CD4-positive, alpha-beta memory T cell (primary cell): ENCODE results near the gene MTPN. TPM values are rescaled to one million over a fixed set of nuclear protein-coding genes. Genes with fewer than 3 reads are reported as not detected.
A peak's percentile ranks its signal among the peaks of the same experiment; 100 is the strongest.

Experiments used
- CTCF ChIA-PET: fragments of 350-600 bp; sonication (Branson Sonifier 250); formaldehyde crosslinking; loops from one replicate; lab custom pipeline; 2021; ENCODE audit warnings: inconsistent platforms; ENCODE audit not compliant: partially characterized antibody; lab: Charles Lee
- POLR2A ChIA-PET: fragments of 350-600 bp; sonication (Branson Sonifier 250); formaldehyde crosslinking; loops from one replicate; lab custom pipeline; 2021; ENCODE audit not compliant: partially characterized antibody; lab: Charles Lee
- DNase-seq, 5 donors: peaks; one replicate each; pipeline versions ENCODE4 v3.0.0 to v3.0.0-alpha.2; 2020 to 2022; ENCODE audit warnings: mixed read lengths in 1 of 5
- H3K27ac ChIP-seq: one replicate; pipeline ENCODE4 v1.7.0; 2013; ENCODE audit warnings: low read depth, low read length
- H3K27me3 ChIP-seq: 2 replicates; pipeline ENCODE4 v1.7.0; 2013; ENCODE audit warnings: mild to moderate bottlenecking, low read length, moderate library complexity; ENCODE audit not compliant: insufficient read depth
- H3K36me3 ChIP-seq: 2 replicates; pipeline ENCODE4 v1.7.0; 2013; ENCODE audit warnings: mild to moderate bottlenecking, low read length, moderate library complexity; ENCODE audit not compliant: insufficient read depth
- H3K4me1 ChIP-seq: 2 replicates; pipeline ENCODE4 v1.7.0; 2013; ENCODE audit warnings: mild to moderate bottlenecking, low read length, moderate library complexity; ENCODE audit not compliant: insufficient read depth
- H3K4me3 ChIP-seq, 2 donors: one replicate each; pipeline ENCODE4 v1.7.0; 2013; ENCODE audit warnings: low read length in 2 of 2, mild to moderate bottlenecking in 1 of 2
- H3K9me3 ChIP-seq, 2 donors: one replicate each; pipeline ENCODE4 v1.7.0; 2013; ENCODE audit warnings: low read length in 2 of 2, control low read depth in 1 of 2; ENCODE audit not compliant: control insufficient read depth in 1 of 2
- H3K27ac Mint-ChIP-seq, 7 donors: one replicate each; pipeline ENCODE4 v1.8.0; 2020 to 2021; ENCODE audit warnings: mixed read lengths in 7 of 7, mild to moderate bottlenecking in 6 of 7, inconsistent platforms in 3 of 7, moderate library complexity in 3 of 7
- H3K27me3 Mint-ChIP-seq, 2 donors: one replicate each; pipeline ENCODE4 v1.8.0; 2020 to 2021; ENCODE audit warnings: mixed read lengths in 2 of 2
- H3K36me3 Mint-ChIP-seq, 2 donors: one replicate each; pipeline ENCODE4 v1.8.0; 2020 to 2021; ENCODE audit warnings: mixed read lengths in 2 of 2, inconsistent platforms in 1 of 2, mild to moderate bottlenecking in 1 of 2
- H3K4me1 Mint-ChIP-seq, 4 donors: one replicate each; pipeline ENCODE4 v1.8.0; 2020 to 2021; ENCODE audit warnings: mixed read lengths in 4 of 4, mild to moderate bottlenecking in 1 of 4
- H3K4me3 Mint-ChIP-seq, 8 donors: one replicate each; pipeline ENCODE4 v1.8.0; 2020 to 2021; ENCODE audit warnings: mixed read lengths in 8 of 8, mild to moderate bottlenecking in 7 of 8, moderate library complexity in 6 of 8, inconsistent platforms in 3 of 8
- H3K9me3 Mint-ChIP-seq, 8 donors: one replicate each; pipeline ENCODE4 v1.8.0; 2020 to 2021; ENCODE audit warnings: mixed read lengths in 8 of 8, mild to moderate bottlenecking in 5 of 8, inconsistent platforms in 3 of 8, moderate library complexity in 1 of 8
- intact Hi-C: fragments of 100-400 bp; cut with micrococcal nuclease; formaldehyde crosslinking; loops from one replicate; pipeline ENCODE4 v1.15.1; 2023
- polyA plus RNA-seq, 2 donors: library from polyadenylated mRNA; unstranded; fragments of 300-500 nt; fragmentation: Illumina TruSeq; gene quantifications; one replicate each; pipeline ENCODE4 v1.2.3, GENCODE V29; 2021
- total RNA-seq, 2 experiments: library from RNA; stranded (reverse); gene quantifications; one replicate each; pipeline ENCODE4 v1.2.3, GENCODE V29; 2021

Gene MTPN
- total and polyA plus RNA-seq, 4 experiments from 2014 or later, result 63.6 to 105 (median 83.8) TPM

DNA sequence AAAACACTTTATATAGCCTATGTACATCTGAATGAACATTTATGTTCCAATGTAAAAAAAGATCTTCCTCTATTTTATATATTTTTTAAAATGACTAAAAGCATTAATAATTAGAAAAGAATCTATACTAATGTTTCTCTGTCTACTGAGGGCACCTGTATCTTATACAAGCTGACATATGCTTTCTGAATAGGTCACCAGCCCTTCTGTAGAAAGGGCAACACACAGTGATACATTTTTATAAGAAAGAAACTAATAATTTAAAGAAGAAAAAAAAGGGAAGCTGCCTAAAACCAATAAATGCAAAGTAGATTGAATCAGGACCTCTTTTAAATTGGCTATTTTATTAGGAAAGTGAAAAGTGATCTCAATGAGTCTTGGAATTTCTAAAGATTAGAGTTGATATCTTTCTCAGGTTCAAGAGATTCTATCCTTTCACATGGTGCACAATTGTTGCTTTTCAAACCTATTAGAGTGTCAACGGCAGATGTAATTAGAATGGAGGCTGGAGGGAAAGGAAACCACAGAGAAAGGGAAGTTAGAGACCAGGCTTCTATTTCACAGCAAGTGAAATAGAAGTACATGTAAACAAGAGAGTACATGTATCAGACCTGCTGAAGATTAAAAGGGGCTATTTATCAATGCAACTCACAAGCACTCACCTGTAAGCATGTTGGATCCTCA, 6.3 kb downstream of the MTPN start:
- H3K9me3 Mint-ChIP-seq, result no peaks in the 10 kb centered on the region
- DNase-seq, result no peak
- H3K27me3 Mint-ChIP-seq, result no peaks in the 10 kb centered on the region
- Histone ChIP-seq H3K27ac (no peak overlapping the region), H3K4me3 (no peak overlapping the region), H3K4me1 (peaks cover 81% of the 10 kb centered on the region), H3K27me3 (no peaks in the 10 kb centered on the region), H3K36me3 (peaks cover 18% of the 10 kb centered on the region), H3K9me3 (no peaks in the 10 kb centered on the region)
- peaks cover 43 to 46% of the 10 kb centered on the region in 2 donors for H3K36me3 Mint-ChIP-seq
- intact Hi-C loops, result no loop called here
- peak overlapping the region in 1 of 7 donors; percentile 38 for H3K27ac Mint-ChIP-seq
- peak overlapping the region in 6 of 8 donors; percentile 5 to 62 (median 53) for H3K4me3 Mint-ChIP-seq
- peaks cover 54 to 88% (median 73%) of the 10 kb centered on the region in 4 donors for H3K4me1 Mint-ChIP-seq
- CTCF ChIA-PET, result interaction anchor here (1.2 kb wide), 1 partner anchor 39 kb away, joined by 3 read pairs; no protein-coding TSS in a partner anchor
- POLR2A ChIA-PET, result interaction anchor here (0.6 kb wide), 1 partner anchor 527 kb away, joined by 3 read pairs; no protein-coding TSS in a partner anchor

DNA sequence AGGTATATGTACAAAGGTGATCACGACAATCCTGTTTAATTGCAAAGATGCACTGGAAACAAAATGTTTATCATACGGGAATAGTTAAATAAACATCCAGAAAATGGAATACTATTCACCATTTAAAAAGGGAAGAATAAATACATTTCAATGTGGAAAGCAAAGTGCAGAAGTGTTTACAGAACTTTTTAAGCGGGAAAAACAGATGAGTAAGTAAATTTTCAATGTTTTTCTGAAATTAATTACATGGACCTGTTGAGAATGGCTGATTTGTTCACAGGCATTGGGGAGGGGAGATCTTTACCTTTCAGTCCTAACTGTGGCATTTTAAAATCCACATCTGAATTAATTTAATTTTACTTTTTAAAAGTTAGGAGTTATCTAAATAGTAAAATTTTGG, 7.1 kb downstream of the MTPN start:
- peaks cover 40 to 51% of the 10 kb centered on the region in 2 donors for H3K36me3 Mint-ChIP-seq
- ChIA-PET CTCF (interaction anchor here (1.2 kb wide), 1 partner anchor 40 kb away, joined by 3 read pairs; no protein-coding TSS in a partner anchor), POLR2A (no interaction called here)
- peaks cover 18% of the 10 kb centered on the region for H3K36me3 ChIP-seq
- no peak overlapping the region for H3K4me3 ChIP-seq
- H3K27me3 Mint-ChIP-seq, result no peaks in the 10 kb centered on the region
- H3K4me1 ChIP-seq, result peaks cover 81% of the 10 kb centered on the region
- no peaks in the 10 kb centered on the region for H3K9me3 Mint-ChIP-seq
- H3K27ac ChIP-seq, result no peak overlapping the region
- DNase-seq, result no peak
- H3K4me3 Mint-ChIP-seq, result no peak overlapping the region
- no peaks in the 10 kb centered on the region for H3K9me3 ChIP-seq
- intact Hi-C loops, result no loop called here
- no peak overlapping the region for H3K27ac Mint-ChIP-seq
- no peaks in the 10 kb centered on the region for H3K27me3 ChIP-seq
- peaks cover 53 to 88% (median 73%) of the 10 kb centered on the region in 4 donors for H3K4me1 Mint-ChIP-seq

DNA sequence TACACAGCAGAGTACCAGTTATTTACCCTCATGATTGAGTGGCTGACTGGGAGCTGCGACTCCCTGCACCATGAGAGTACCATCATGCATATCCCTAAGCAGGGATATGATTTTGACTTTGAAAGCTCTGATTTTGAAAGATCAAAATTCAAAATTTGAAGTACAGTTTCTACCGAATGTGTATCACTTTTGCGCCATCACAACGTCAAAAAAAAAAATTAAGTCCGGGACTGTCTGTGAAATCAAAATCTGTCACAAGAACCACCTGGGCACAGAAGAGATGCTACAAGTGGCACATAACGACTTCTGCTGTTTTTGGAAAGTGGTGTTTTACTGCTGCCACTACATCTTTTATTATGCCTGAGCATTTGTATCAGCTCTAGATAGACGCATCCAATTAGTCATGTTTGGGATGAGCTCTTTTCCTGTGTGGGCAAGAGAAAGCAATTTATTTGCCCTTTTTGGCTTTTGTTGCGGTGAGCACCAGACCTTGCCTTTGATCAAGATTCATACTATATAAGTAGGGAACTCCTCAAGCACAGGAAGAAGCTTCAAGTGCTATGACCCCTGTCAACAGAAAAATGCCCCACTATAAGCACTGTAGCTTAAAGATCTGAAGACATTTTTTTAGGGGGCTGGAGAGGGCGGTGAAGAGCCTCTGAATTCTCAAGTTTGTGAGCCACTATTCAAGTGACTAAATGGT, 10.7 kb downstream of the MTPN start:
- Histone ChIP-seq H3K27me3 (no peaks in the 10 kb centered on the region), H3K9me3 (no peaks in the 10 kb centered on the region), H3K36me3 (peaks cover 11% of the 10 kb centered on the region), H3K4me3 (no peak overlapping the region), H3K4me1 (peaks cover 77% of the 10 kb centered on the region), H3K27ac (no peak overlapping the region)
- Mint-ChIP-seq H3K27me3 (no peaks in the 10 kb centered on the region), H3K4me1 (peaks cover 56 to 87% (median 71%) of the 10 kb centered on the region in 4 donors), H3K27ac (no peak overlapping the region), H3K4me3 (peak overlapping the region in 7 of 8 donors; percentile 4 to 68 (median 30)), H3K9me3 (no peaks in the 10 kb centered on the region), H3K36me3 (peaks cover 29 to 36% of the 10 kb centered on the region in 2 donors)
- POLR2A ChIA-PET, result interaction anchor here (0.7 to 1.3 kb wide), 4 partner anchors 10 to 46 kb away, joined by 3 read pairs; partner anchors contain the start of gene MTPN
- DNase-seq, result peak in 1 of 5 donors; percentile 29
- CTCF ChIA-PET, result interaction anchor here (0.9 to 1.3 kb wide), 5 partner anchors 9 to 42 kb away, joined by 3 to 4 read pairs (median 3); no protein-coding TSS in a partner anchor
- intact Hi-C loops, result loop anchor here (2.0 kb wide), 1 partner anchor 16 kb away; no protein-coding TSS in a partner anchor

DNA sequence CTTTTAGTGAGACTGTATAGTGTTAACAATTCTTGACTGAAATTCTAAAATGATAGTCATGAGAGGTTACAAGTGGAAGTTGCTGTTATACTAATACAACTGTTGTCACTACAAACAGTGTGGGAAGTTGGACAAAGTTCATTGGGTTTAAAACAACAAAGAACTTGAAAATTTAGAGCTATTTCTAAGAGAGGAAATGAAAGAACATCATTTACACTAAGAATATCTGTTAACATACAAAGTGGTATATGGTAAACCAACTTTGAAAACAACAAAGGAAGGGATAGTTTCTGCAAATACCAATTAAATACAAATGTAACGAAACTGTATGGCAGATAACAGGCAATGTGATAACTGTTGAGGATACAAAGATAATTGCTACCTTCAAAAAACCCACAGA, 11.6 kb downstream of the MTPN start:
- no peak for DNase-seq
- Mint-ChIP-seq H3K36me3 (peaks cover 25 to 32% of the 10 kb centered on the region in 2 donors), H3K4me1 (peaks cover 52 to 87% (median 71%) of the 10 kb centered on the region in 4 donors), H3K9me3 (no peaks in the 10 kb centered on the region), H3K4me3 (peak overlapping the region in 4 of 8 donors; percentile 9 to 68 (median 39)), H3K27me3 (no peaks in the 10 kb centered on the region), H3K27ac (peak overlapping the region in 1 of 7 donors; percentile 46)
- Histone ChIP-seq H3K27ac (no peak overlapping the region), H3K36me3 (peaks cover 6% of the 10 kb centered on the region), H3K27me3 (no peaks in the 10 kb centered on the region), H3K4me3 (no peak overlapping the region), H3K4me1 (peaks cover 76% of the 10 kb centered on the region), H3K9me3 (no peaks in the 10 kb centered on the region)
- POLR2A ChIA-PET, result interaction anchor here (1.0 kb wide), 1 partner anchor 11 kb away, joined by 3 read pairs; the partner anchor contains the start of gene MTPN
- intact Hi-C loops, result loop anchor here (2.0 kb wide), 1 partner anchor 15 kb away; no protein-coding TSS in a partner anchor
- CTCF ChIA-PET, result interaction anchor here (0.9 to 1.3 kb wide), 3 partner anchors 10 to 43 kb away, joined by 3 to 4 read pairs (median 3); no protein-coding TSS in a partner anchor

DNA sequence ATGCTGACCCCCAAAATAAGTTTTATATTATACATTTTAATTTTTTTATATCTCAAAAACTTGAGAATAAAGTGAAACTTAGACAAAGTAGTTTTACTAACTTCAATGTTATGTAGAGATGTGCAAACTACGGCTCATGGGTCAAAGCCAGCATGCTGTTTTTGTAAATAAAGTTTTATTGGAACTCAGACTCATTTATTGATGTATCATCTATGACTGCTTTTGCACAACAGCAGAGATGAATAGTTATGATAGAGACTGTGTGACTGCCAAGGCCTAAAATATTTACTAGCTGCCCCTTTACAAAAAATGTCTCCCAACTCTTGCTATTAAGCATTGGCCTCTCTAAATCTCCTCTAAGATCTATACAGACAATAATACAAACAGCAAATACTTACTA, 12.4 kb downstream of the MTPN start:
- no peak for DNase-seq
- Histone ChIP-seq H3K27me3 (no peaks in the 10 kb centered on the region), H3K4me3 (no peak overlapping the region), H3K4me1 (peaks cover 84% of the 10 kb centered on the region), H3K27ac (no peak overlapping the region), H3K36me3 (peaks cover 6% of the 10 kb centered on the region), H3K9me3 (no peaks in the 10 kb centered on the region)
- CTCF ChIA-PET, result no interaction called here
- peaks cover 51 to 89% (median 73%) of the 10 kb centered on the region in 4 donors for H3K4me1 Mint-ChIP-seq
- POLR2A ChIA-PET, result interaction anchor here (1.2 kb wide), 1 partner anchor 13 kb away, joined by 3 read pairs; no protein-coding TSS in a partner anchor
- H3K36me3 Mint-ChIP-seq, result peaks cover 22 to 30% of the 10 kb centered on the region in 2 donors
- peak overlapping the region in 1 of 7 donors; percentile 24 for H3K27ac Mint-ChIP-seq
- H3K27me3 Mint-ChIP-seq, result no peaks in the 10 kb centered on the region
- H3K4me3 Mint-ChIP-seq, result peak overlapping the region in 4 of 8 donors; percentile 10 to 47 (median 27)
- no peaks in the 10 kb centered on the region for H3K9me3 Mint-ChIP-seq
- intact Hi-C loops, result no loop called here

DNA sequence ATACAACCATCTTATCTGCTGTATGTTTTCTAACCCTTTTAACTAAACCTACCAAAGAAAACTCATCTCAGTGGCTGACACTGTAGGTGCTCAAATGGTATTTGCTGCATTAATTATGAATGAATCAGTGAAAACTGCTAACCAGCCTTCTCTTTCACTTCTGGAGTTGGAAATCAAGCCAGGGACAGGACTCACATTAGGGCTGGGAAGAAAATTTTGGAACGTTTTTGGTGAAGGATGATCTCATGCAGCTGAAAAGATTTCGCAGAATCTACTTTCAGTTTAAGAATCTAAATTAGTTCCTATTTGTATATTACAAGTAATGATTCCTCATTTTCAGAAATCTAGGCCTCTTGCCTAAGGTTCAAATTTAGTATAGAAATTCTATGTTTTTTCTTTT, 12.9 kb downstream of the MTPN start:
- Mint-ChIP-seq H3K4me3 (peak overlapping the region in 4 of 8 donors; percentile 1 to 11 (median 8)), H3K4me1 (peaks cover 51 to 89% (median 74%) of the 10 kb centered on the region in 4 donors), H3K27ac (no peak overlapping the region), H3K36me3 (peaks cover 19 to 30% of the 10 kb centered on the region in 2 donors), H3K9me3 (no peaks in the 10 kb centered on the region), H3K27me3 (no peaks in the 10 kb centered on the region)
- Histone ChIP-seq H3K4me3 (no peak overlapping the region), H3K36me3 (peaks cover 6% of the 10 kb centered on the region), H3K27ac (no peak overlapping the region), H3K27me3 (no peaks in the 10 kb centered on the region), H3K4me1 (peaks cover 90% of the 10 kb centered on the region), H3K9me3 (no peaks in the 10 kb centered on the region)
- ChIA-PET CTCF (no interaction called here), POLR2A (interaction anchor here (0.7 to 1.2 kb wide), 2 partner anchors 14 to 19 kb away, joined by 3 to 4 read pairs; no protein-coding TSS in a partner anchor)
- intact Hi-C loops, result no loop called here
- DNase-seq, result no peak
